ENCODE results near the gene AIF1. TPM values are rescaled to one million over a fixed set of nuclear protein-coding genes. Genes with fewer than 3 reads are reported as not detected.

The AIF1 gene
- total RNA-seq, 2 donors from 2014 or later = 8.3 to 27.3 TPM

- no peak for DNase-seq (ENCODE audit: low spot score)
- Histone ChIP-seq H3K4me3 (no peak overlapping the region), H3K36me3 (peaks cover 100% of the 10 kb centered on the region), H3K9me3 (no peaks in the 10 kb centered on the region), H3K4me1 (no peaks in the 10 kb centered on the region), H3K27me3 (no peaks in the 10 kb centered on the region), H3K27ac (no peak overlapping the region)
- TF ChIP-seq, protein P1, sequence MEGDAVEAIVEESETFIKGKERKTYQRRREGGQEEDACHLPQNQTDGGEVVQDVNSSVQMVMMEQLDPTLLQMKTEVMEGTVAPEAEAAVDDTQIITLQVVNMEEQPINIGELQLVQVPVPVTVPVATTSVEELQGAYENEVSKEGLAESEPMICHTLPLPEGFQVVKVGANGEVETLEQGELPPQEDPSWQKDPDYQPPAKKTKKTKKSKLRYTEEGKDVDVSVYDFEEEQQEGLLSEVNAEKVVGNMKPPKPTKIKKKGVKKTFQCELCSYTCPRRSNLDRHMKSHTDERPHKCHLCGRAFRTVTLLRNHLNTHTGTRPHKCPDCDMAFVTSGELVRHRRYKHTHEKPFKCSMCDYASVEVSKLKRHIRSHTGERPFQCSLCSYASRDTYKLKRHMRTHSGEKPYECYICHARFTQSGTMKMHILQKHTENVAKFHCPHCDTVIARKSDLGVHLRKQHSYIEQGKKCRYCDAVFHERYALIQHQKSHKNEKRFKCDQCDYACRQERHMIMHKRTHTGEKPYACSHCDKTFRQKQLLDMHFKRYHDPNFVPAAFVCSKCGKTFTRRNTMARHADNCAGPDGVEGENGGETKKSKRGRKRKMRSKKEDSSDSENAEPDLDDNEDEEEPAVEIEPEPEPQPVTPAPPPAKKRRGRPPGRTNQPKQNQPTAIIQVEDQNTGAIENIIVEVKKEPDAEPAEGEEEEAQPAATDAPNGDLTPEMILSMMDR (IDR thresholded peaks at IDR 0.05) = no peak
Observed at GRCh38 chr6:31632279-31632946, 17.4 kb downstream of the AIF1 start.

DNA sequence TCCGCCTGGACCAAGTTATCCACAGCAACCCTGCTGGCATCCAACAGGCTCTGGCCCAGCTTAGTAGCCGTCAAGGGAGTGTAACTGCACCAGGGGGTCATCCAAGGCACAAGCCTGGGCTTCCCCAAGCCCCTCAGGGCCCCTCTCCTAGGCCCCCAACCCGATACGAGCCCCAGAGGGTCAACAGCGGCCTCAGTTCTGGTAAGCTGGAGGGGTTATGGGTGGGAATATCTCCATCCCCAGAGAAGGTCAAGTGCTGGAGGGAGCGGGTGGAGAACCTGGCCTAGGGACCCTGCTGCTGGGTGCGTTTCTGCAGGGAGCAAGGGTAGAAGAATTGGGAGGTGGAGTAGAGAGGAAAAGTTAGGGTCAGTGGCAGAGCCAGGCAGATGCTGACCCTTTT lies 18.4 kb downstream of the AIF1 start:
- TF ChIP-seq, protein P1 (IDR thresholded peaks at IDR 0.05) = no peak
- Histone ChIP-seq H3K4me1 (no peaks in the 10 kb centered on the region), H3K36me3 (peaks cover 100% of the 10 kb centered on the region), H3K27ac (no peak overlapping the region), H3K4me3 (no peak overlapping the region), H3K9me3 (no peaks in the 10 kb centered on the region), H3K27me3 (no peaks in the 10 kb centered on the region)
- DNase-seq (ENCODE audit: low spot score) = no peak

- TF ChIP-seq, protein P1 (IDR thresholded peaks at IDR 0.05) = no peak
- Histone ChIP-seq H3K9me3 (no peaks in the 10 kb centered on the region), H3K4me1 (no peaks in the 10 kb centered on the region), H3K4me3 (no peak overlapping the region), H3K27ac (no peak overlapping the region), H3K36me3 (peaks cover 100% of the 10 kb centered on the region), H3K27me3 (no peaks in the 10 kb centered on the region)
- no peak for DNase-seq (ENCODE audit: low spot score)
Observed at GRCh38 chr6:31634131-31634530, 19.1 kb downstream of the AIF1 start.

DNA sequence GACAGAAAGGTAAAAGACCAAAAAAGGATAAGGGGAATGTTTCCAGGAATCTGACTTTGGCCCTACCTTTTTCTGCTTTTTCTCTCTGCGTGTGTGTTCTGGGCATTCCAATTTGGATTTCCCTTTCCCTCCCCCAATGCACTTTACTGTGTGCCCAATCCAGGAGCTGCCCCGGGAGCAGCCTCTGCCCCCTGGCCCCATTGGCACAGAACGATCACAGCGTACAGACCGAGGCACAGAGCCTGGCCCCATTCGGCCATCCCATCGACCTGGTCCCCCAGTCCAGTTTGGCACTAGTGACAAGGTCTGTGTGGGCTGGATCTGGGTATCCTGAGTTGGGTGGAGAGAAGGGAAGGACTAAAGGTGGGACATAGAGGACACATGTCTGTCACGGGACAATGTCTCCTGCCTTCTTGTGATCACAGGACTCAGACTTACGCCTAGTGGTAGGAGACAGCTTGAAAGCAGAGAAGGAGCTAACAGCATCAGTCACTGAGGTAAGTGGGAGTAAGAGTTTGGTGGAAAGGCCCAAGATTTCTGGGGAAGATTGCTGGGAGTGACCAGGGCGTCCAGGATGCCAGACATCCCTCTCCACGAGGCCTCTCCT lies 20.0 kb downstream of the AIF1 start:
- H3K27me3 ChIP-seq = no peaks in the 10 kb centered on the region

DNA sequence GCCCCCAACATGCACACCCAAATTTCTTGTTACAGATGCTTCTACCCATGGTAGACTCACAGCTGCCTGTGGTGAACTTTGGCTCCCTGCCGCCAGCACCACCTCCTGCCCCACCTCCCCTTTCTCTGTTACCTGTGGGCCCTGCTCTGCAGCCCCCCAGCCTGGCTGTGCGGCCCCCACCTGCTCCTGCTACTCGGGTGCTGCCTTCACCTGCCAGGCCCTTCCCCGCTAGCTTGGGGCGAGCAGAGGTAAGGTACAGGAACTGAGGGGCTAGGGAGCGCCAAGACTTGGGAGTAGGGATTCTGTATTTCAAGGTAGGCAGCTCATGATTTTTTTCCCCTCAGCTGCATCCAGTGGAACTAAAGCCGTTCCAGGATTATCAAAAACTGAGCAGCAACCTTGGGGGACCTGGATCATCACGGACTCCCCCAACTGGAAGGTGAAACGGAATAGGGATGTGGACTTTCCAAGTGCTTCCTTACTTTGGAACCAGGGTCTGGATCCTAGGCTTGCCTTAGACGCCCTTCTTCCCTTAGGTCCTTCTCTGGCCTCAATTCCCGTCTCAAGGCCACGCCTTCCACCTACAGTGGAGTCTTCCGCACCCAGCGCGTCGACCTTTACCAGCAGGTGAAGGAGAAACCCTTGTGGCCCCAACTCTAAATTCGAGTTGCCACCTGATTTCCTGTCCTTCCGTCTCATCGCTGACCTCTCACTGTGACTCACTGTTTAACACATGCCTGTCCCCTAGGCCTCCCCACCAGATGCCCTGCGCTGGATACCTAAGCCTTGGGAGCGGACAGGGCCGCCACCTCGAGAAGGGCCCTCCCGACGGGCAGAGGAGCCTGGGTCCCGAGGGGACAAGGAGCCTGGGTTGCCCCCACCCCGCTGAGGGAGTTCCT lies 21.9 kb downstream of the AIF1 start:
- Histone ChIP-seq H3K4me3 (no peak overlapping the region), H3K36me3 (peaks cover 100% of the 10 kb centered on the region), H3K27me3 (no peaks in the 10 kb centered on the region), H3K4me1 (no peaks in the 10 kb centered on the region), H3K27ac (no peak overlapping the region), H3K9me3 (no peaks in the 10 kb centered on the region)
- no peak for DNase-seq (ENCODE audit: low spot score)
- TF ChIP-seq, protein P1 (IDR thresholded peaks at IDR 0.05) = no peak

More for the DNA sequence above, 20.0 kb downstream of the AIF1 start:
- Histone ChIP-seq H3K36me3 (peaks cover 100% of the 10 kb centered on the region), H3K9me3 (no peaks in the 10 kb centered on the region), H3K4me1 (no peaks in the 10 kb centered on the region), H3K27ac (no peak overlapping the region), H3K4me3 (no peak overlapping the region)
- TF ChIP-seq, protein P1 (IDR thresholded peaks at IDR 0.05) = no peak
- DNase-seq (ENCODE audit: low spot score) = no peak

All from right atrium auricular region (tissue), 2 donors.